Mesendoderm (in vitro differentiated cells): ENCODE measurements around the gene PARVA.
A peak's percentile ranks its signal among the peaks of the same experiment; 100 is the strongest.

ENCODE experiments used
- DNase-seq: peaks from one replicate; pipeline ENCODE4 v3.0.0; 2013
- H2AK5ac ChIP-seq: 2 replicates; pipeline ENCODE4 v1.6.1; 2013; ENCODE audit warnings: low read length, inconsistent platforms
- H2BK120ac ChIP-seq: 2 replicates; pipeline ENCODE4 v1.6.1; 2013; ENCODE audit warnings: low read depth, mild to moderate bottlenecking, low read length, moderate library complexity, mixed read lengths
- H2BK15ac ChIP-seq: replicated peaks from 2 replicates; pipeline ENCODE4 v1.6.1; 2013; ENCODE audit warnings: low read depth, mild to moderate bottlenecking, moderate library complexity
- H2BK5ac ChIP-seq: 2 replicates; pipeline ENCODE4 v1.6.1; 2013; ENCODE audit warnings: low read length, inconsistent platforms
- H3K18ac ChIP-seq: 2 replicates; pipeline ENCODE4 v1.6.1; 2013; ENCODE audit warnings: mild to moderate bottlenecking, low read length, mixed read lengths
- H3K23ac ChIP-seq: one replicate; pipeline ENCODE4 v1.6.1; 2013; ENCODE audit warnings: low read length
- H3K27ac ChIP-seq: 2 replicates; pipeline ENCODE4 v1.5.1; 2013; ENCODE audit warnings: low read depth, mild to moderate bottlenecking, inconsistent platforms, low read length, moderate library complexity
- H3K27me3 ChIP-seq: 2 replicates; pipeline ENCODE4 v1.6.1; 2013; ENCODE audit warnings: low read length, control low read depth, mild to moderate bottlenecking, inconsistent platforms; ENCODE audit not compliant: insufficient read depth, poor library complexity
- H3K36me3 ChIP-seq: 2 replicates; pipeline ENCODE4 v1.6.1; 2013; ENCODE audit warnings: low read length, inconsistent platforms; ENCODE audit not compliant: control insufficient read depth, insufficient read depth
- H3K4ac ChIP-seq: one replicate; pipeline ENCODE4 v1.6.1; 2013; ENCODE audit warnings: low read depth, mild to moderate bottlenecking, low read length, moderate library complexity
- H3K4me1 ChIP-seq: 2 replicates; pipeline ENCODE4 v1.6.1; 2013; ENCODE audit warnings: low read depth, low read length, inconsistent platforms; ENCODE audit not compliant: control insufficient read depth
- H3K4me2 ChIP-seq: 2 replicates; pipeline ENCODE4 v1.6.1; 2013; ENCODE audit warnings: low read length
- H3K4me3 ChIP-seq: 2 replicates; pipeline ENCODE4 v1.5.1; 2013; ENCODE audit warnings: mild to moderate bottlenecking, low read length
- H3K56ac ChIP-seq: one replicate; pipeline ENCODE4 v1.6.1; 2013; ENCODE audit warnings: low read length
- H3K79me1 ChIP-seq: 2 replicates; pipeline ENCODE4 v1.6.1; 2013; ENCODE audit warnings: low read length, inconsistent platforms
- H3K79me2 ChIP-seq: 2 replicates; pipeline ENCODE4 v1.6.1; 2013; ENCODE audit warnings: mild to moderate bottlenecking, low read length; ENCODE audit not compliant: control insufficient read depth, insufficient read depth
- H3K9ac ChIP-seq: 2 replicates; pipeline ENCODE4 v1.6.1; 2013; ENCODE audit warnings: low read length, inconsistent platforms
- H4K5ac ChIP-seq: one replicate; pipeline ENCODE4 v1.6.1; 2013; ENCODE audit warnings: low read length
- H4K8ac ChIP-seq: one replicate; pipeline ENCODE4 v1.6.1; 2013; ENCODE audit warnings: low read depth, mild to moderate bottlenecking, control low read depth, low read length, moderate library complexity
- WGBS: extraction: QIAGEN DNeasy Blood & Tissue Kit; methylation state at CpG from one replicate; pipeline ENCODE4 v1.1.7; 2013; ENCODE audit warnings: low lambda C conversion rate, missing lambda C conversion rate; ENCODE audit not compliant: insufficient coverage; ENCODE audit errors: extremely low coverage; 5-methylcytosine and 5-hydroxymethylcytosine counted together

The PARVA gene

DNA sequence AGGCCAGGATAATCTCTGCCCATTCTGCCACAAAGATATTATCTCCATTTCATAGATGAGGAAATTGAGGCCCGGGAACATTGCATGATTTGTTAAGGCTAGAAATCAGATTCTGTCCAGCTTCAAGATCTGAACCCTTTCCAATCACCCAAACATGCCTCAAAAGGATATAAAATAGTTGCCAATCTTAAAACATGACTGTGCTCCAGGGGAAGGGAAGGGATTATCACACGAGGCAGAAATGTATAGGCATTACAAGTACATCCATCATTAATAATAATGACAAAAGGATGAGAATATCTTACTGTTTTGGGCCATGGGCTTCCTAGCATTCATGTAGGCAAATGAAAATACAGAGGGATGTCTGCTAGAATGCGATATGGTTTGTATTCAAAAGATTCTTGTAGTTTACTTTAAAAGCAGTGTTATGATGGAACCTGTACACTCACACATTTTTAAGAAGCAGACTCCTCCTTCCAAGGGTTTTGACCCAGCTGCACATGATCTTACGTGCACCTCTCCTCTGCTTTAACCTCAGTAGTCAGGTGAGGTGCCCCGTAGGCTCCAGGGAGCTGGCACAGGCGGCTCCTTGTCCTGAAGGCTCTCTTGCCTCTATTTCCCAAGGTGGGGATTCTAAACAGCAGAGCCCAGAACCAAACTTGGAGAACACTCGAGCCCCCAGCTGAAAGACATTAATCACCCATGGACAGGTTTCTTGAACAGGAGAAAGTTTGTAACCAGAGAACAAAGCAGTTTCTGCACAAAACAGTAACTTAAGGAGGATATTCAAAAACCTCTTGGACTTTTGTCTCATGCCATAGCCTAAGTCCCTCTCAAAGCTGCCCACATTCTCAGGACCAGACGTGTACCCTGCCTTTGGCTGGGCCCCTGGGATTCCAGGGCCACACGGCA, 36.0 kb downstream of the PARVA start:
- WGBS: no CpG with 5 or more reads among the region's 9 CpGs
- H2AK5ac ChIP-seq: no peak overlapping the region
- peaks cover 2% of the 10 kb centered on the region for H3K79me1 ChIP-seq

GRCh38 chr11:12414611-12415010, 37.2 kb downstream of the PARVA start:
- Histone ChIP-seq H2BK5ac (no peak overlapping the region), H3K4me3 (no peak overlapping the region), H3K79me1 (peaks cover 2% of the 10 kb centered on the region), H3K9ac (no peak overlapping the region), H2BK120ac (no peak overlapping the region), H3K4ac (no peak overlapping the region), H3K4me2 (no peak overlapping the region), H2AK5ac (peak overlapping the region; percentile 28), H3K56ac (no peak overlapping the region), H2BK15ac (no peak overlapping the region), H4K5ac (no peak overlapping the region), H4K8ac (no peak overlapping the region), H3K27ac (no peak overlapping the region), H3K23ac (no peak overlapping the region), H3K4me1 (peaks cover 17% of the 10 kb centered on the region), H3K18ac (peak overlapping the region; percentile 16), H3K27me3 (no peaks in the 10 kb centered on the region), H3K36me3 (no peaks in the 10 kb centered on the region), H3K79me2 (no peaks in the 10 kb centered on the region)
- no CpG with 5 or more reads among the region's 6 CpGs for WGBS
- DNase-seq: no peak

More for the DNA sequence above, 36.0 kb downstream of the PARVA start:
- DNase-seq: no peak
- Histone ChIP-seq H3K23ac (no peak overlapping the region), H4K5ac (no peak overlapping the region), H3K4ac (peak overlapping the region; percentile 95), H3K4me3 (no peak overlapping the region), H4K8ac (no peak overlapping the region), H3K27me3 (no peaks in the 10 kb centered on the region), H3K56ac (peak overlapping the region; percentile 20), H3K27ac (no peak overlapping the region), H3K79me2 (no peaks in the 10 kb centered on the region), H2BK120ac (peak overlapping the region; percentile 73), H3K9ac (no peak overlapping the region), H3K4me1 (peaks cover 15% of the 10 kb centered on the region), H3K18ac (peak overlapping the region; percentile 97), H2BK5ac (no peak overlapping the region), H3K4me2 (no peak overlapping the region), H3K36me3 (no peaks in the 10 kb centered on the region), H2BK15ac (peak overlapping the region; percentile 61)

DNA sequence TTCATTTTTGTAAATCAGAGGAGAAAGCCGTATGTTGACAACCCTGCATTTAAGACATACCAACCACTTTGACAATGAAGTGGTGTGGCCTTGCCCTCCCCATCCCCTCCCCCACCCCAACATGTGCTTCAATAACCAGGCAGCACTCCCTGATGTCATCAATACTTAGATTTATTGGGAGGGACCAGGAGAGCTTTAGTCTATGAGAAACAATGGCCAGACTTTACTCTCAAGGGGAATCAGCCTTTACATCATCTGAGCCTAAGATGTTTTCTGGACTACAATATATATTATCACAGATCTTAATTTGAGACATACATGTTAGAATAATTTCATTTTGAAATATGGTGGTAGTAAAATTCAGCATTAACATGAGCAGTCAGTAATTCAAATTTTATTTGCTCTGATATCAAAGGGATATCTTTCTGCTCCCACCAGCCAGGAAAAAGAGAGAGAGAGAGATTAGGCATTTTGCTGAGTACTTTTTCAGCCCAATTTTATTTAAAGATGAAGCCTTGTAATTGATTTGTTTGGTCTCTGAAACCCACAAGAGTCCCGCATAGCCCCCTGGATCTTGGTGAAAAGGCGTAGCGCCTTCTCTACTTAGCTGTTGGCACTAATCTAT, 38.1 kb downstream of the PARVA start:
- H3K18ac ChIP-seq: peak overlapping the region; percentile 83
- peaks cover 12% of the 10 kb centered on the region for H3K4me1 ChIP-seq
- no peak overlapping the region for H3K9ac ChIP-seq
- H3K4me2 ChIP-seq: no peak overlapping the region
- no peak overlapping the region for H3K56ac ChIP-seq
- H4K8ac ChIP-seq: no peak overlapping the region
- H3K4me3 ChIP-seq: no peak overlapping the region
- WGBS: no CpG with 5 or more reads among the region's 4 CpGs
- H2BK120ac ChIP-seq: peak overlapping the region; percentile 84
- H2BK15ac ChIP-seq: no peak overlapping the region
- H3K79me2 ChIP-seq: no peaks in the 10 kb centered on the region
- no peak overlapping the region for H2AK5ac ChIP-seq
- H3K36me3 ChIP-seq: no peaks in the 10 kb centered on the region
- H3K4ac ChIP-seq: peak overlapping the region; percentile 94
- H3K27me3 ChIP-seq: no peaks in the 10 kb centered on the region
- peaks cover 2% of the 10 kb centered on the region for H3K79me1 ChIP-seq
- H3K27ac ChIP-seq: no peak overlapping the region
- H4K5ac ChIP-seq: no peak overlapping the region
- no peak overlapping the region for H2BK5ac ChIP-seq
- H3K23ac ChIP-seq: no peak overlapping the region
- no peak for DNase-seq

DNA sequence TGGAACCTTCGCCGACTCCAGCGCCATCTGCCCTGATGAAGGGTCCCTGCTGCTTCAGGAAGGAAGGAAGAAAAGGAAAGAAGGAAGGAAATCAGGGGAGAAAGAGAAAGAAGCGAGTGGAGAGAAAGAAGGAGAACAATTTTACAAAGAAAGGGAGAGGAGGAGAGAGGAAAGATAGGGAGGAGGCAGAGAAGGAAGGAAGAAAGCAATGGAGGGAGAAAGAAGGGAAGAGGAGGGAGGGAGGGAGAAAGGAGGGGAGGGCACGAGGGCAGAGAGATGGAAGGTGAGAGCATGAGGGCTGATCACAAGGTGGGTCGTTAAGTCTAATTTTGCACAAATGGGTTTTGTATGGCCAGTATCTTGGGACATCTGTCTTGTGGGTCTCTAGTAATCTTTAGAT, 39.2 kb downstream of the PARVA start:
- DNase-seq: no peak
- no peak overlapping the region for H3K27ac ChIP-seq

DNA sequence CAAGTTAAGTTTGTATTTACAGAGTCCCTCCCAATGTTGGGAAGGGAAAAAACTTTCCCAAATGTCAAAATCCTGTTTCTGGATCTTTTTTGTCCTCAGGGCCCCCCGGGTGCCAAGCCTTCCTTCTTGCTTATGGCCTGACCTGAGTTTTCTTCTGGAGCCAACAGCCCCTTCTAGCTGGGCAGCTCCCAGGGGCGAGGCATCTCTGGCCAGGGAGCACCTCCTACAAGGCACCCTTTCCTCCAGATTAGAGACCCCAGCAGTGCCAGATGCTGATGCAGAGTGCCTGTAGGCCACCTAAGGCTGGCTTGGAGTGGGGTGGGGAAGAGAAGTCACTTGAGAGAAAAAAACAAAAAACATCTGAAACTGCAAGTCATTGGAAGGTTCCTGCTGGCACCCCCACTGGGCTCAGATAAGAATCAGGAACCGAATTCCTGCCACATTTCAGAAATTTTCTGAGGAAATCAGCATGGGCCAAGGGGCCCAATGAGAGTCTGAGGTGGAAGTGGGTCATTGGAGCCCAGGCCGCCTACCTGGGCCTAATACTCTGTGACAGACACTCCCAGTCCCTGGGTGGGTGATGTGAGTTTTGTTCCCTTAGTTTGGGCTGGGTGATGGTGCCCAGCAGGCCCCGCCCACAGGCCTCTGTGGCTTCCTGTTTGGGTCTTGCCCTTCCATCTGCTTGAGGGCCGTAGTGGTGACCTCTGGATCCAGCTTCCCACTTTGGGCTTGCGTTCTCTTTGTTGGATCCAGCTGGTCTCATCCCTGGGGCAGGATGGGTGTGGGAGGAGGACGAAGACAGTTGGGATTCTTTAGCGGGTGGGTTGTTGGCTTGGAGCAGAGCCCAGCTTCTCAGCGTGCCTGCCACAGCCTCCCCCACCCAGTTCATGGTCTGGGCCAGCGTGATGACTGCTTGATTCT, 40.6 kb downstream of the PARVA start:
- no peaks in the 10 kb centered on the region for H3K36me3 ChIP-seq
- H3K4me2 ChIP-seq: no peak overlapping the region
- no peak overlapping the region for H4K5ac ChIP-seq
- H3K4me1 ChIP-seq: peaks cover 6% of the 10 kb centered on the region
- H2BK15ac ChIP-seq: no peak overlapping the region
- no peaks in the 10 kb centered on the region for H3K79me2 ChIP-seq
- peak overlapping the region; percentile 83 for H3K56ac ChIP-seq
- peak overlapping the region; percentile 49 for H2BK120ac ChIP-seq
- peak overlapping the region; percentile 61 for H2AK5ac ChIP-seq
- no peak overlapping the region for H3K23ac ChIP-seq
- H3K27ac ChIP-seq: peak overlapping the region; percentile 91
- peak overlapping the region; percentile 93 for H3K4ac ChIP-seq
- no CpG with 5 or more reads among the region's 11 CpGs for WGBS
- no peak overlapping the region for H4K8ac ChIP-seq
- H3K27me3 ChIP-seq: no peaks in the 10 kb centered on the region
- no peak overlapping the region for H3K4me3 ChIP-seq
- peak overlapping the region; percentile 99 for H3K18ac ChIP-seq
- DNase-seq: peak; percentile 99
- peak overlapping the region; percentile 23 for H3K9ac ChIP-seq
- H2BK5ac ChIP-seq: peak overlapping the region; percentile 97
- H3K79me1 ChIP-seq: peaks cover 2% of the 10 kb centered on the region

More for the DNA sequence above, 39.2 kb downstream of the PARVA start:
- H3K18ac ChIP-seq: peak overlapping the region; percentile 7
- H3K4me3 ChIP-seq: no peak overlapping the region
- H3K27me3 ChIP-seq: no peaks in the 10 kb centered on the region
- no peak overlapping the region for H2BK15ac ChIP-seq
- H3K4me1 ChIP-seq: peaks cover 9% of the 10 kb centered on the region
- H4K8ac ChIP-seq: no peak overlapping the region
- H4K5ac ChIP-seq: no peak overlapping the region
- WGBS: no CpG with 5 or more reads among the region's 6 CpGs
- no peak overlapping the region for H3K4me2 ChIP-seq
- no peaks in the 10 kb centered on the region for H3K36me3 ChIP-seq
- H3K4ac ChIP-seq: peak overlapping the region; percentile 41
- H2BK120ac ChIP-seq: no peak overlapping the region
- no peak overlapping the region for H3K23ac ChIP-seq
- H3K9ac ChIP-seq: no peak overlapping the region
- H2BK5ac ChIP-seq: peak overlapping the region; percentile 2
- peak overlapping the region; percentile 6 for H3K56ac ChIP-seq
- peaks cover 2% of the 10 kb centered on the region for H3K79me1 ChIP-seq
- no peaks in the 10 kb centered on the region for H3K79me2 ChIP-seq
- H2AK5ac ChIP-seq: peak overlapping the region; percentile 61
